HG03175 (cell line): ENCODE results near the gene RYR2.

Experiments used
- ATAC-seq: cut with Tn5 transposase; IDR thresholded peaks from one replicate; pipeline ENCODE4 v1.9.1; 2021; ENCODE audit warnings: mild to moderate bottlenecking, moderate library complexity; ENCODE audit not compliant: unreplicated experiment

Gene RYR2

GRCh38 chr1:237619553-237619952, 577.6 kb downstream of the RYR2 start:
- ATAC-seq: no peak

GRCh38 chr1:237634922-237635321, 592.9 kb downstream of the RYR2 start:
- ATAC-seq: no peak

- ATAC-seq: no peak
These were observed 596.6 kb downstream of the RYR2 start for GRCh38 chr1:237638555-237638954.

- no peak for ATAC-seq
These were observed 598.2 kb downstream of the RYR2 start for GRCh38 chr1:237640011-237640671.

GRCh38 chr1:237640966-237641365, 599.0 kb downstream of the RYR2 start:
- no peak for ATAC-seq

GRCh38 chr1:237650809-237651208, 608.8 kb downstream of the RYR2 start:
- ATAC-seq: no peak

GRCh38 chr1:237655778-237656177, 613.8 kb downstream of the RYR2 start:
- no peak for ATAC-seq

GRCh38 chr1:237664348-237664747, 622.4 kb downstream of the RYR2 start:
- no peak for ATAC-seq

GRCh38 chr1:237670302-237670701, 628.3 kb downstream of the RYR2 start:
- ATAC-seq: no peak

GRCh38 chr1:237671262-237671661, 629.3 kb downstream of the RYR2 start:
- no peak for ATAC-seq

- no peak for ATAC-seq
These were observed 630.0 kb downstream of the RYR2 start for GRCh38 chr1:237671935-237672334.

GRCh38 chr1:237672748-237673147, 630.8 kb downstream of the RYR2 start:
- no peak for ATAC-seq

- no peak for ATAC-seq
These were observed 631.6 kb downstream of the RYR2 start for GRCh38 chr1:237673631-237674030.

GRCh38 chr1:237677979-237678378, 636.0 kb downstream of the RYR2 start:
- ATAC-seq: no peak

GRCh38 chr1:237679687-237680086, 637.7 kb downstream of the RYR2 start:
- ATAC-seq: no peak

GRCh38 chr1:237681210-237681609, 639.2 kb downstream of the RYR2 start:
- no peak for ATAC-seq

GRCh38 chr1:237684236-237684635, 642.3 kb downstream of the RYR2 start:
- ATAC-seq: no peak

- ATAC-seq: no peak
These were observed 643.6 kb downstream of the RYR2 start for GRCh38 chr1:237685551-237685950.

GRCh38 chr1:237687804-237688203, 645.8 kb downstream of the RYR2 start:
- no peak for ATAC-seq

- ATAC-seq: no peak
These were observed 648.7 kb downstream of the RYR2 start for GRCh38 chr1:237690656-237691055.

GRCh38 chr1:237692255-237692654, 650.3 kb downstream of the RYR2 start:
- no peak for ATAC-seq

GRCh38 chr1:237695878-237696277, 653.9 kb downstream of the RYR2 start:
- no peak for ATAC-seq

GRCh38 chr1:237700181-237700580, 658.2 kb downstream of the RYR2 start:
- ATAC-seq: no peak
